Suprapubic skin (tissue), 4 donors: Measurements from ENCODE around the gene ATXN1. TPM values are rescaled to one million over a fixed set of nuclear protein-coding genes. Genes with fewer than 3 reads are reported as not detected.

Experiments used
- DNase-seq, 2 donors: peaks; one replicate each; pipeline ENCODE4 v3.0.0-alpha.2; 2019; ENCODE audit warnings: low spot score in 2 of 2
- H3K27ac ChIP-seq: fragments of 200-600 bp; sonication (generic); one replicate; pipeline ENCODE4 v1.5.1; 2019
- H3K27me3 ChIP-seq: fragments of 200-600 bp; sonication (generic); one replicate; pipeline ENCODE4 v1.5.1; 2019
- H3K36me3 ChIP-seq: fragments of 200-600 bp; sonication (generic); one replicate; pipeline ENCODE4 v1.5.1; 2019
- H3K4me1 ChIP-seq: fragments of 200-600 bp; sonication (generic); one replicate; pipeline ENCODE4 v1.5.1; 2019
- H3K4me3 ChIP-seq: fragments of 200-600 bp; sonication (generic); one replicate; pipeline ENCODE4 v1.5.1; 2019; ENCODE audit warnings: mild to moderate bottlenecking
- H3K9me3 ChIP-seq: fragments of 200-600 bp; sonication (generic); one replicate; pipeline ENCODE4 v1.5.1; 2019
- EP300 ChIP-seq: sonication (generic); formaldehyde crosslinking; IDR thresholded peaks from one replicate; pipeline ENCODE4 v1.6.1; 2017; ENCODE audit warnings: antibody characterized with exemption
- POLR2A ChIP-seq, 2 donors: fragments of 450-650 bp; IDR thresholded peaks; one replicate each; pipeline ENCODE4 v1.6.1; 2017; ENCODE audit warnings: antibody characterized with exemption in 2 of 2, mild to moderate bottlenecking in 2 of 2, moderate library complexity in 2 of 2
- POLR2AphosphoS5 ChIP-seq, 3 donors: sonication (generic); formaldehyde crosslinking; IDR thresholded peaks; one replicate each; pipeline ENCODE4 v1.6.1; 2017; ENCODE audit warnings: antibody characterized with exemption in 3 of 3
- WGBS: methylation state at CpG from one replicate; pipeline ENCODE4 v1.1.5; 2018; 5-methylcytosine and 5-hydroxymethylcytosine counted together
- total RNA-seq, 4 donors: library from RNA; depleted of rRNA; stranded (reverse); fragments of >200 nt; gene quantifications; one replicate each; pipeline ENCODE4 v1.1.0, GENCODE V29; 2016
- TF ChIP-seq, protein P1 (sequence below), 2 donors: fragments of 200-600 bp in 1 of 2; fragments of 450-650 bp in 1 of 2; sonication (generic) in 1 of 2; IDR thresholded peaks; one replicate each; pipeline ENCODE4 v1.5.1; 2016 to 2019; ENCODE audit warnings: antibody characterized with exemption in 2 of 2, mild to moderate bottlenecking in 1 of 2, moderate library complexity in 1 of 2

The ATXN1 gene
- total RNA-seq, 4 donors from 2014 or later, result 32.8 to 95.4 (median 42.4) TPM

DNA sequence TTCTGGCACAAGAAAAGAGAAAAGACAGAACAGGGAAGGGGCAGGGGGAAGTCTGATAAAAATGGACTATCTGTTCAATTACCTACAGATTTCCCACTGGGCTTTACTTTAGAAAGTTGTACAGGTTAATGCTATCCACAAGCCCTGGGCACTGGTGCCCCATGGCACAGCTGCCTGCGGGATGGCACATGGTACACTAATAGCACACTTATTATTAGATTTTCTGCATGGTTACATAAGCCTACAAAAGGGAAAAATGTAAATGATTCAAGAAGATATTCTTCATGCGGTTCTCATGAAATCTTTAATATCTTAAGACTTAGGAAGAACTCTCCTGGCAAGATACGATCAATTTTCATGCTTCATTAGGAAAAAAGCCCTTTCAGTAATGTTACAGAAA is 385.4 kb downstream of the ATXN1 start:
- no peaks in the 10 kb centered on the region for H3K36me3 ChIP-seq
- H3K9me3 ChIP-seq, result no peaks in the 10 kb centered on the region
- H3K4me3 ChIP-seq, result no peak overlapping the region
- H3K27ac ChIP-seq, result no peak overlapping the region
- 46% methylated on average over 3 of the region's 3 CpGs for WGBS
- TF ChIP-seq, protein P1, sequence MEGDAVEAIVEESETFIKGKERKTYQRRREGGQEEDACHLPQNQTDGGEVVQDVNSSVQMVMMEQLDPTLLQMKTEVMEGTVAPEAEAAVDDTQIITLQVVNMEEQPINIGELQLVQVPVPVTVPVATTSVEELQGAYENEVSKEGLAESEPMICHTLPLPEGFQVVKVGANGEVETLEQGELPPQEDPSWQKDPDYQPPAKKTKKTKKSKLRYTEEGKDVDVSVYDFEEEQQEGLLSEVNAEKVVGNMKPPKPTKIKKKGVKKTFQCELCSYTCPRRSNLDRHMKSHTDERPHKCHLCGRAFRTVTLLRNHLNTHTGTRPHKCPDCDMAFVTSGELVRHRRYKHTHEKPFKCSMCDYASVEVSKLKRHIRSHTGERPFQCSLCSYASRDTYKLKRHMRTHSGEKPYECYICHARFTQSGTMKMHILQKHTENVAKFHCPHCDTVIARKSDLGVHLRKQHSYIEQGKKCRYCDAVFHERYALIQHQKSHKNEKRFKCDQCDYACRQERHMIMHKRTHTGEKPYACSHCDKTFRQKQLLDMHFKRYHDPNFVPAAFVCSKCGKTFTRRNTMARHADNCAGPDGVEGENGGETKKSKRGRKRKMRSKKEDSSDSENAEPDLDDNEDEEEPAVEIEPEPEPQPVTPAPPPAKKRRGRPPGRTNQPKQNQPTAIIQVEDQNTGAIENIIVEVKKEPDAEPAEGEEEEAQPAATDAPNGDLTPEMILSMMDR (IDR thresholded peaks at IDR 0.05), result no peak
- TF ChIP-seq POLR2A (IDR thresholded peaks at IDR 0.05) (no peak), POLR2AphosphoS5 (IDR thresholded peaks at IDR 0.05) (no peak), EP300 (no peak)
- no peak for DNase-seq
- H3K27me3 ChIP-seq, result no peaks in the 10 kb centered on the region
- H3K4me1 ChIP-seq, result peaks cover 17% of the 10 kb centered on the region

DNA sequence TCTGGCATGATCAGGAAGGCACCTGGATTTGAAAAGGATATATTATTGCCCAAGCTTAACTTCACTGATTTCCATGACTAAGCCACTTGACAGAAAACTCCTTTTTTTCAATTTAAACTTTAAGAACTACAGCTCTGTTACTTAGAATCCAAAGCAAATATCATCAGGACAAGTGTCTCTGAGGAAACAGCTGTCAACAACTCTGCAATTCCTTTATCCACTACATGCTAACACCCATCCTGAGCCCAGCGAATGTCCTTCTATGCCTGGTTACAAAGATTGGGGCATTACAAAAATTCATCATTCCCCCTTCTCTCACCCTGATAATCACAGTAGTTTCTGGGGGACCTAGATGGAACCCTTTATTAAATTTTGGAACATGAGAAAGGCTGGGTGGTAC is 386.1 kb downstream of the ATXN1 start:
- WGBS, result 73% methylated on average over 1 of the region's 1 CpG
- TF ChIP-seq EP300 (no peak), POLR2A (IDR thresholded peaks at IDR 0.05) (no peak), POLR2AphosphoS5 (IDR thresholded peaks at IDR 0.05) (no peak)
- TF ChIP-seq, protein P1 (IDR thresholded peaks at IDR 0.05), result no peak

DNA sequence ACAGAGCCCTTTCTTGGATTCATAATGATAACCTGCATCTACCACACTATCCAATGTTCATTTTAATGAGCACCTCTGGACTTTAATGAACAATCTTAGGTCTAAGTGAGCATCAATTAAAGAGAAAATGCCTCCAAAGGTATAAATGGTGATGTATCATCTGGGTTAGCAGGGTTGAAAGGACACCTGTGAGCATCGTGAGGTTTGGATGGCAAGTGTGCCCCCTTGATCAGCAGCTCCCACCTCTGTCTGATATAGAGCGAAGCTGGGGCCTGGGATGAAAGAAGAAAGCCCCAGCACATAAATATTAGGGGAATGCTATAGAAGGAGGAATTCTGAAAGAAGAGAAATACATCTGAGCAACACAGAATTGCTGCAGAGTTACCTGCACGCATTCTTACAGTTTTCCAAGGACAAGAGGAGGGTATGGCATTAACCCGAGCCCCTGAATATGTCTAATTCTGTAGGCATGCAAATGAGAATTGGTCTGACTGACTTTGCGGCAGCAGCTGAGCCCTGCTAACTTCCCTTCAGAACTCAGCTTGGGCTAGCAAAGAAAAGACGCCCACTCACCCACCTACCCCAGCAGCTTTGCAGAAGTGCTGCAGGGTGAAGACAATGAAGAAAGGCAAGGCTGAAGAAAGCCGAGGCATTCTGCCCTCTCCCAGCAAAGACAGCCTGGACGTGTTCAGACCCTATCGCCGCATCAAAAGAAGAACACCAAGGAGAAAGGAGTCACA is 386.6 kb downstream of the ATXN1 start:
- WGBS, result 83% methylated on average over 10 of the region's 10 CpGs
- Histone ChIP-seq H3K4me3 (no peak overlapping the region), H3K27ac (no peak overlapping the region), H3K36me3 (no peaks in the 10 kb centered on the region), H3K4me1 (peaks cover 17% of the 10 kb centered on the region), H3K27me3 (no peaks in the 10 kb centered on the region), H3K9me3 (no peaks in the 10 kb centered on the region)
- no peak for DNase-seq
- no peak for TF ChIP-seq EP300
- no peak for TF ChIP-seq POLR2AphosphoS5 (IDR thresholded peaks at IDR 0.05)
- TF ChIP-seq, protein P1 (IDR thresholded peaks at IDR 0.05), result no peak
- TF ChIP-seq POLR2A (IDR thresholded peaks at IDR 0.05), result no peak

More for the DNA sequence above, 386.1 kb downstream of the ATXN1 start:
- Histone ChIP-seq H3K4me3 (no peak overlapping the region), H3K27ac (no peak overlapping the region), H3K27me3 (no peaks in the 10 kb centered on the region), H3K36me3 (no peaks in the 10 kb centered on the region), H3K9me3 (no peaks in the 10 kb centered on the region), H3K4me1 (peaks cover 17% of the 10 kb centered on the region)
- DNase-seq, result no peak

DNA sequence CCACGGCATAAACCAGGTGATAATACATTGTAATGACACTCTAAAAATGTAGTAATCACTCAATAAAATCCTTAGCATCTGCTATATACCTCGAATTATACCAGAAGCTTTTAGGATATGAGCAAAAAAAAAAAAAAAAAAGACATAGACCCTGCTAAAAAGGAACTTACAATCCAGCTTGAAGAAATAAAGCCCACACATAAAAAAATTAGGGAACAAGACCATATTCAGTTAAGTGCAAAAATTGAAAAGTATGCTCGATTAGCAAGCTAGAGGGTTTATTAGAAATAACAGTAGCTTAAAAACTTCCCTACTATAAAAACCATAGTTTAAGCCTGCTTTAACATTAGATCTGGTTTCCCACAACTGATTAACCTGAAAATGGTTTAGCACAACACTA is 387.2 kb downstream of the ATXN1 start:
- Histone ChIP-seq H3K9me3 (no peaks in the 10 kb centered on the region), H3K36me3 (no peaks in the 10 kb centered on the region), H3K27ac (no peak overlapping the region), H3K27me3 (no peaks in the 10 kb centered on the region), H3K4me1 (peaks cover 17% of the 10 kb centered on the region), H3K4me3 (no peak overlapping the region)
- WGBS, result 53% methylated on average over 3 of the region's 3 CpGs
- no peak for DNase-seq
- TF ChIP-seq POLR2AphosphoS5 (IDR thresholded peaks at IDR 0.05) (no peak), EP300 (no peak), POLR2A (IDR thresholded peaks at IDR 0.05) (no peak)
- TF ChIP-seq, protein P1 (IDR thresholded peaks at IDR 0.05), result no peak

DNA sequence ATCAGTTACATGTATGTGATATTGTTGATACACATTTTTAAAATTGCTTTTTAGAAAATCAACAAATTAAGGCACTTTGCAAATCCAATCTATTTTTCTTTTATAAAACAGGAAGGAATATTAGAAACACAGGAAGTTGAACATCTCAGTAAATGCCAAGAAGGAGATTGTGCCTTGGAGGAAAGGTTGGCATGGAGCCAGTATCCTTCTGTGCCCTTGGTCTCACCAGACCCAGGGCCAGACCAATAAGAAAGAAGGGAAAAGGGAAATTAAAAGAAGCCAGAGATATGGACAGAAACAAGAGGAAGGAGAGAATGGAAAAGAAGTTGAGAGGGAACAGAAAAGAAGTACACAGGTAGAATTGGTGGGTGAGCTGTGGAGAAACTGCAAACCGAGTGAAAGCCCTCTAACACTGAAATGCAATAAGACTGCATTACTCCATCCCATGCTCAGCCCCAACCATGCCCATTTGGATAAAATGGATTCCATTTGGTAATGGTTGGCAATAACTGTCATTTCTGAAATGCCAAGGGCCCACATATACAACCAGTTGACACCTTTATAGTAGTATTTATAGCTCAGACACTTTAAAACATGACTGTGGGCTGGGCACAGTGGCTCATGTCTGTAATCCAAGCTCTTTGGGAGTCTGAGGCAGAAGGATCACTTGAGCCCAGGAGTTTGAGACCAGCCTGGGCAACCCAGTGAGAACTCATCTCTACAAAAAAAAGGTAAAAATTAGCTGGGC is 389.1 kb downstream of the ATXN1 start:
- Histone ChIP-seq H3K36me3 (no peaks in the 10 kb centered on the region), H3K9me3 (no peaks in the 10 kb centered on the region), H3K27ac (no peak overlapping the region), H3K4me3 (no peak overlapping the region), H3K4me1 (peaks cover 17% of the 10 kb centered on the region), H3K27me3 (no peaks in the 10 kb centered on the region)
- no peak for DNase-seq
- 88% methylated on average over 1 of the region's 1 CpG for WGBS
- no peak for TF ChIP-seq EP300
- TF ChIP-seq, protein P1 (IDR thresholded peaks at IDR 0.05), result no peak
- no peak for TF ChIP-seq POLR2A (IDR thresholded peaks at IDR 0.05)
- TF ChIP-seq POLR2AphosphoS5 (IDR thresholded peaks at IDR 0.05), result no peak
